DOHH2 (cell line): Measurements from ENCODE around the gene SSX4.
"Not testable (repeated sequence)": the region's sequence is repeated elsewhere in the genome, so short reads cannot be mapped to it uniquely, and the experiment has no call there.

Experiments
- CTCF ChIP-seq: fragments of 200-600 bp; sonication (generic); IDR thresholded peaks from one replicate; pipeline ENCODE4 v1.5.1; 2014; ENCODE audit warnings: antibody characterized with exemption, mild to moderate bottlenecking, low read depth, low read length; ENCODE audit not compliant: poor library complexity, severe bottlenecking
- EZH2phosphoT487 ChIP-seq: fragments of 200-600 bp; sonication (generic); IDR thresholded peaks from 2 replicates; pipeline ENCODE4 v1.6.1; 2017; ENCODE audit warnings: borderline replicate concordance, mild to moderate bottlenecking, antibody characterized with exemption, low read length, moderate library complexity, mixed read lengths

DNA sequence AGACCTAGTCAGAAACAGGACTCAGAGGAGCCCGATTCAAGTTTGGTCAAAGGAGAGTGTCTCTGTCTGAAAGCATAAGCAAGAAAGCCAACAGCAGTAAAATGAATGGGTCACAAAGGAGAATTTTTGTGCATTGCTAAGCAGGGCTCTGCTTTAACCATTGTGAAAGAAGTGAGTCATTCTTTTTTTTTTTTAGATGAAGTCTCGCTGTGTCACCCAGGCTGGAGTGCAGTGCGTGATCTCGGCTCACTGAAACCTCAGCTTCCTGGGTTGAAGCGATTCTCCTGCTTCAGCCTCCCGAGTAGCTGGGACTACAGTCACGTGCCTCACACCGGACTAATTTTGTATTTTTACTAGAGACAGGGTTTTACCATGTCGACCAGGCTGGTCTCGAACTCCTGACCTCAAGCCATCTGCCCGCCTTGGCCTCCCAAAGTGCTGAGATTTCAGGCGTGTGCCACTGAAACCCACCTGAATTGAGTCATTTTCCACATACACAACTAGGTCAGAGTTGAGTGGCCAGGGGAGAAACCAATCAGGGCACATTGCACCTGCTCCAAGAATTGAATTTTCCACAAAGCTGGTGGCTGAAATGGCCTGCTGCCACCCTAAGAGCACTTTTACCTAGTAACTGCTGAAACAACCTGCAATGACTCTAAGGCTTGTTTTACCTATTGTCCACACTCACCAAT lies 15.5 kb upstream of the SSX4 start:
- not testable (repeated sequence) for TF ChIP-seq CTCF, EZH2phosphoT487
